Endometrial microvascular endothelial cells (primary cell): ENCODE measurements around the gene ARHGEF26. TPM values are rescaled to one million over a fixed set of nuclear protein-coding genes. Genes with fewer than 3 reads are reported as not detected.

ENCODE experiments used
- in situ Hi-C: cut with HindIII; loops from 2 replicates; pipeline ENCODE4 v1.10.0; 2017; ENCODE audit warnings: low sequenced_read_pairs, low pct_unique_long_range_greater_than_20kb; ENCODE audit errors: inconsistent ontology term
- total RNA-seq: library from RNA; depleted of rRNA; stranded (reverse); fragments of >200 nt; gene quantifications from one replicate; pipeline ENCODE4 v1.2.3, GENCODE V29; 2015; ENCODE audit errors: inconsistent ontology term

The ARHGEF26 gene
- total RNA-seq, 1 donor from 2014 or later = 0.84 TPM

GRCh38 chr3:154228561-154229216, 107.5 kb downstream of the ARHGEF26 start:
- in situ Hi-C loops = no loop called here

- in situ Hi-C loops = no loop called here
Measured at GRCh38 chr3:154229217-154229590, 108.0 kb downstream of the ARHGEF26 start.

GRCh38 chr3:154235330-154235729, 114.1 kb downstream of the ARHGEF26 start:
- in situ Hi-C loops = no loop called here

GRCh38 chr3:154236331-154236730, 115.1 kb downstream of the ARHGEF26 start:
- in situ Hi-C loops = no loop called here

- in situ Hi-C loops = no loop called here
Measured at GRCh38 chr3:154240235-154240634, 119.0 kb downstream of the ARHGEF26 start.

- in situ Hi-C loops = no loop called here
Measured at GRCh38 chr3:154241496-154241895, 120.3 kb downstream of the ARHGEF26 start.

GRCh38 chr3:154242766-154243165, 121.6 kb downstream of the ARHGEF26 start:
- in situ Hi-C loops = no loop called here

GRCh38 chr3:154243353-154243752, 122.2 kb downstream of the ARHGEF26 start:
- in situ Hi-C loops = no loop called here

- in situ Hi-C loops = no loop called here
Measured at GRCh38 chr3:154244644-154245043, 123.5 kb downstream of the ARHGEF26 start.

GRCh38 chr3:154247806-154248415, 126.7 kb downstream of the ARHGEF26 start:
- in situ Hi-C loops = no loop called here

GRCh38 chr3:154250291-154250690, 129.1 kb downstream of the ARHGEF26 start:
- in situ Hi-C loops = no loop called here

- in situ Hi-C loops = no loop called here
Measured at GRCh38 chr3:154251610-154252009, 130.4 kb downstream of the ARHGEF26 start.

GRCh38 chr3:154252759-154253638, 131.8 kb downstream of the ARHGEF26 start:
- in situ Hi-C loops = no loop called here

- in situ Hi-C loops = no loop called here
Measured at GRCh38 chr3:154254527-154254926, 133.3 kb downstream of the ARHGEF26 start.

- in situ Hi-C loops = no loop called here
Measured at GRCh38 chr3:154273381-154273780, 152.2 kb downstream of the ARHGEF26 start.

GRCh38 chr3:154274348-154274747, 153.2 kb downstream of the ARHGEF26 start:
- in situ Hi-C loops = no loop called here

- in situ Hi-C loops = no loop called here
Measured at GRCh38 chr3:154275292-154275691, 154.1 kb downstream of the ARHGEF26 start.

GRCh38 chr3:154275965-154276364, 154.8 kb downstream of the ARHGEF26 start:
- in situ Hi-C loops = no loop called here

- in situ Hi-C loops = no loop called here
Measured at GRCh38 chr3:154280161-154280560, 159.0 kb downstream of the ARHGEF26 start.

- in situ Hi-C loops = no loop called here
Measured at GRCh38 chr3:154285221-154285620, 164.0 kb downstream of the ARHGEF26 start.
